T-helper 1 cell treated with Interleukin-12 subunit alpha and Interleukin-12 subunit beta and Interleukin-4 antibody, amounts not matched to agents 30 μg/mL and 1 μg/mL, for 36 hours (primary cell): Measurements from ENCODE around the gene FGF1.

Experiments used
- H3K27ac Mint-ChIP-seq: one replicate; pipeline ENCODE4 v1.8.0; 2021; ENCODE audit warnings: mild to moderate bottlenecking, mixed read lengths
- H3K27me3 Mint-ChIP-seq: one replicate; pipeline ENCODE4 v1.8.0; 2021; ENCODE audit warnings: low read depth, mixed read lengths
- H3K36me3 Mint-ChIP-seq: one replicate; pipeline ENCODE4 v1.8.0; 2021; ENCODE audit warnings: low read depth, mixed read lengths
- H3K4me1 Mint-ChIP-seq: one replicate; pipeline ENCODE4 v1.8.0; 2021; ENCODE audit warnings: low read depth, mixed read lengths
- H3K4me3 Mint-ChIP-seq: one replicate; pipeline ENCODE4 v1.8.0; 2021; ENCODE audit warnings: mild to moderate bottlenecking, moderate library complexity, mixed read lengths
- H3K9me3 Mint-ChIP-seq: one replicate; pipeline ENCODE4 v1.8.0; 2021; ENCODE audit warnings: mixed read lengths

The FGF1 gene

GRCh38 chr5:142634216-142635011, 51.5 kb downstream of the FGF1 start:
- H3K9me3 Mint-ChIP-seq = no peaks in the 10 kb centered on the region
- no peaks in the 10 kb centered on the region for H3K36me3 Mint-ChIP-seq
- H3K4me1 Mint-ChIP-seq = no peaks in the 10 kb centered on the region
- H3K27me3 Mint-ChIP-seq = peaks cover 10% of the 10 kb centered on the region
- no peak overlapping the region for H3K27ac Mint-ChIP-seq
- H3K4me3 Mint-ChIP-seq = no peak overlapping the region

- no peak overlapping the region for H3K27ac Mint-ChIP-seq
- no peaks in the 10 kb centered on the region for H3K4me1 Mint-ChIP-seq
- no peaks in the 10 kb centered on the region for H3K36me3 Mint-ChIP-seq
- H3K27me3 Mint-ChIP-seq = peaks cover 5% of the 10 kb centered on the region
- no peaks in the 10 kb centered on the region for H3K9me3 Mint-ChIP-seq
- no peak overlapping the region for H3K4me3 Mint-ChIP-seq
Measured at GRCh38 chr5:142630927-142631539, 54.9 kb downstream of the FGF1 start.

GRCh38 chr5:142627383-142628217, 58.3 kb downstream of the FGF1 start:
- Mint-ChIP-seq H3K36me3 (no peaks in the 10 kb centered on the region), H3K9me3 (no peaks in the 10 kb centered on the region), H3K4me3 (no peak overlapping the region), H3K4me1 (no peaks in the 10 kb centered on the region), H3K27ac (no peak overlapping the region), H3K27me3 (peaks cover 15% of the 10 kb centered on the region)

- H3K27ac Mint-ChIP-seq = no peak overlapping the region
- H3K4me1 Mint-ChIP-seq = no peaks in the 10 kb centered on the region
- no peak overlapping the region for H3K4me3 Mint-ChIP-seq
- peaks cover 17% of the 10 kb centered on the region for H3K27me3 Mint-ChIP-seq
- no peaks in the 10 kb centered on the region for H3K36me3 Mint-ChIP-seq
- no peaks in the 10 kb centered on the region for H3K9me3 Mint-ChIP-seq
Measured at GRCh38 chr5:142626786-142627185, 59.1 kb downstream of the FGF1 start.

- Mint-ChIP-seq H3K4me3 (no peak overlapping the region), H3K27me3 (peaks cover 23% of the 10 kb centered on the region), H3K27ac (no peak overlapping the region), H3K36me3 (no peaks in the 10 kb centered on the region), H3K4me1 (no peaks in the 10 kb centered on the region), H3K9me3 (no peaks in the 10 kb centered on the region)
Measured at GRCh38 chr5:142626099-142626498, 59.8 kb downstream of the FGF1 start.

GRCh38 chr5:142621227-142621626, 64.7 kb downstream of the FGF1 start:
- H3K27me3 Mint-ChIP-seq = peaks cover 24% of the 10 kb centered on the region
- H3K27ac Mint-ChIP-seq = no peak overlapping the region
- H3K9me3 Mint-ChIP-seq = no peaks in the 10 kb centered on the region
- H3K4me1 Mint-ChIP-seq = peaks cover 9% of the 10 kb centered on the region
- H3K36me3 Mint-ChIP-seq = no peaks in the 10 kb centered on the region
- no peak overlapping the region for H3K4me3 Mint-ChIP-seq

GRCh38 chr5:142619815-142620214, 66.1 kb downstream of the FGF1 start:
- Mint-ChIP-seq H3K4me1 (peaks cover 9% of the 10 kb centered on the region), H3K36me3 (no peaks in the 10 kb centered on the region), H3K27ac (no peak overlapping the region), H3K9me3 (no peaks in the 10 kb centered on the region), H3K27me3 (peaks cover 20% of the 10 kb centered on the region), H3K4me3 (no peak overlapping the region)

- Mint-ChIP-seq H3K9me3 (no peaks in the 10 kb centered on the region), H3K4me1 (peaks cover 9% of the 10 kb centered on the region), H3K36me3 (no peaks in the 10 kb centered on the region), H3K27me3 (peaks cover 15% of the 10 kb centered on the region), H3K27ac (no peak overlapping the region), H3K4me3 (no peak overlapping the region)
Measured at GRCh38 chr5:142618130-142618523, 67.8 kb downstream of the FGF1 start.

GRCh38 chr5:142617416-142618129, 68.3 kb downstream of the FGF1 start:
- no peak overlapping the region for H3K4me3 Mint-ChIP-seq
- H3K4me1 Mint-ChIP-seq = peaks cover 9% of the 10 kb centered on the region
- no peaks in the 10 kb centered on the region for H3K9me3 Mint-ChIP-seq
- H3K27ac Mint-ChIP-seq = no peak overlapping the region
- H3K27me3 Mint-ChIP-seq = peaks cover 15% of the 10 kb centered on the region
- no peaks in the 10 kb centered on the region for H3K36me3 Mint-ChIP-seq

GRCh38 chr5:142615948-142616347, 69.9 kb downstream of the FGF1 start:
- no peak overlapping the region for H3K27ac Mint-ChIP-seq
- H3K9me3 Mint-ChIP-seq = no peaks in the 10 kb centered on the region
- no peaks in the 10 kb centered on the region for H3K36me3 Mint-ChIP-seq
- no peak overlapping the region for H3K4me3 Mint-ChIP-seq
- H3K4me1 Mint-ChIP-seq = peaks cover 10% of the 10 kb centered on the region
- peaks cover 8% of the 10 kb centered on the region for H3K27me3 Mint-ChIP-seq

GRCh38 chr5:142614054-142614453, 71.8 kb downstream of the FGF1 start:
- peaks cover 12% of the 10 kb centered on the region for H3K27me3 Mint-ChIP-seq
- H3K4me1 Mint-ChIP-seq = peaks cover 11% of the 10 kb centered on the region
- H3K27ac Mint-ChIP-seq = no peak overlapping the region
- no peaks in the 10 kb centered on the region for H3K36me3 Mint-ChIP-seq
- H3K9me3 Mint-ChIP-seq = no peaks in the 10 kb centered on the region
- no peak overlapping the region for H3K4me3 Mint-ChIP-seq

GRCh38 chr5:142613271-142613671, 72.6 kb downstream of the FGF1 start:
- H3K4me1 Mint-ChIP-seq = peaks cover 10% of the 10 kb centered on the region
- no peak overlapping the region for H3K4me3 Mint-ChIP-seq

GRCh38 chr5:142612494-142613270, 73.2 kb downstream of the FGF1 start:
- Mint-ChIP-seq H3K4me3 (no peak overlapping the region), H3K4me1 (peaks cover 5% of the 10 kb centered on the region), H3K27ac (no peak overlapping the region), H3K27me3 (peaks cover 17% of the 10 kb centered on the region), H3K36me3 (no peaks in the 10 kb centered on the region), H3K9me3 (no peaks in the 10 kb centered on the region)

More at GRCh38 chr5:142613271-142613671, 72.6 kb downstream of the FGF1 start:
- Mint-ChIP-seq H3K9me3 (no peaks in the 10 kb centered on the region), H3K27ac (no peak overlapping the region), H3K27me3 (peaks cover 12% of the 10 kb centered on the region), H3K36me3 (no peaks in the 10 kb centered on the region)

GRCh38 chr5:142611154-142611553, 74.7 kb downstream of the FGF1 start:
- H3K27ac Mint-ChIP-seq = no peak overlapping the region
- peaks cover 14% of the 10 kb centered on the region for H3K27me3 Mint-ChIP-seq
- H3K9me3 Mint-ChIP-seq = no peaks in the 10 kb centered on the region
- H3K4me1 Mint-ChIP-seq = peaks cover 2% of the 10 kb centered on the region
- H3K4me3 Mint-ChIP-seq = no peak overlapping the region
- H3K36me3 Mint-ChIP-seq = no peaks in the 10 kb centered on the region
